Measurements from ENCODE around the gene CHPF2.

DNA sequence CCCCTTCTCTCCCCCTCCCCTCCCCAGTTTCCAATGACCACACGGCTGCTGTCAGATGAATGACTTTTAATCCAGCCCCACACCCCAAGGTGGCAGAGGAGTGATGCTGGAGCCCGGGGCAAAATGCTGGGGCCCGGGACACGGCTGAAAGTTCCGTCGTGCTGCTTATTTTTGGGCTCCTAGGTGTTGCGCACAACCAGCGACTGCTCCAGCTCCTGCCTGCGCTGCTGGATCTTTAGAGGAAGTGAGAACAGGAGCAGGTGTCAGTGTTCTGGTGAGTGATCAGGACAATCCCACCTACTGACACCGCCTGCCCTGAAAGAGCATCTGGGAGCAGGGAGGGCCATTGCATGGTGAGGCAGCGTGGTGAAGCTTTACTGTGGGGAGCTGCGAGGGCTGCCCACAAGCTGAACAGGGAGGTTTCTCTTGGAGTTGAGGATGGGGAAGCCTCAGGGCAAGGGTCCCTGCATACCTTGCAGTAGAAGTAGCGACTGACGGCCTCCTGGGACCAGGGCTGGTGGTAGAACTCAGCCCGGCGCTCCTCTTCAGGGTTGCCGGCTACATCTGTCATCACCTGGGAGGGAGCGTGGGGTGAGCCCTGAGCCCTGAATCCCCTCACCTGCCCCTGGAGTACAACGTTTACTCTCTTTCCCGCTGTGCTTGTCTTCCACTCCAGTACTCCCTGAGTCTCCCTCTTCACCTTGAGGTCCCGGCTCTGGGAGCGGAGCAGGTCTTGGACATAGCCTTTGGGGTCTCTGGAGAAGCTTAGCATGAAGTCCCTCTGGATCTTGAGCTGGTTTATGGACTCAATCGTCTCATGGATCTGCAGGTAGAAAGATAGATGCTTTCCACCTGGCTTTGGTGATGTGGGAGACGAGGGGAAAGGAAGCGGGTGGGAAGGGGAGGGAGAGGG is 6.9 kb downstream of the CHPF2 start:
- TF ChIP-seq, protein P1, sequence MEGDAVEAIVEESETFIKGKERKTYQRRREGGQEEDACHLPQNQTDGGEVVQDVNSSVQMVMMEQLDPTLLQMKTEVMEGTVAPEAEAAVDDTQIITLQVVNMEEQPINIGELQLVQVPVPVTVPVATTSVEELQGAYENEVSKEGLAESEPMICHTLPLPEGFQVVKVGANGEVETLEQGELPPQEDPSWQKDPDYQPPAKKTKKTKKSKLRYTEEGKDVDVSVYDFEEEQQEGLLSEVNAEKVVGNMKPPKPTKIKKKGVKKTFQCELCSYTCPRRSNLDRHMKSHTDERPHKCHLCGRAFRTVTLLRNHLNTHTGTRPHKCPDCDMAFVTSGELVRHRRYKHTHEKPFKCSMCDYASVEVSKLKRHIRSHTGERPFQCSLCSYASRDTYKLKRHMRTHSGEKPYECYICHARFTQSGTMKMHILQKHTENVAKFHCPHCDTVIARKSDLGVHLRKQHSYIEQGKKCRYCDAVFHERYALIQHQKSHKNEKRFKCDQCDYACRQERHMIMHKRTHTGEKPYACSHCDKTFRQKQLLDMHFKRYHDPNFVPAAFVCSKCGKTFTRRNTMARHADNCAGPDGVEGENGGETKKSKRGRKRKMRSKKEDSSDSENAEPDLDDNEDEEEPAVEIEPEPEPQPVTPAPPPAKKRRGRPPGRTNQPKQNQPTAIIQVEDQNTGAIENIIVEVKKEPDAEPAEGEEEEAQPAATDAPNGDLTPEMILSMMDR (IDR thresholded peaks at IDR 0.05; ENCODE audit: borderline replicate concordance, extremely low read depth, low read length, poor library complexity, severe bottlenecking) = no peak
- no peak for TF ChIP-seq EZH2 (IDR thresholded peaks at IDR 0.05; ENCODE audit: borderline replicate concordance, low read depth, low read length, severe bottlenecking)

Data from DND-41 (cell line).